IMR-90 (cell line): ENCODE measurements around the gene GPD1. TPM values are rescaled to one million over a fixed set of nuclear protein-coding genes. Genes with fewer than 3 reads are reported as not detected.

Source experiments
- ATAC-seq: fragments of 200-7000 bp; cut with Tn5 transposase; 2 replicates; pipeline ENCODE4 v1.9.1; 2020; ENCODE audit warnings: low read depth, mild to moderate bottlenecking, moderate library complexity
- BruUV-seq: library from RNA; stranded (reverse); fragments of 400-500 nt; replicated peaks from 2 replicates; lab custom pipeline; 2021; lab: Mats Ljungman, UMichigan
- CTCF ChIA-PET: fragments of 300-600 bp; formaldehyde crosslinking; extraction: SDS; loops from one replicate; lab custom pipeline; 2021; ENCODE audit warnings: antibody characterized with exemption; lab: Yijun Ruan, JAX
- POLR2A ChIA-PET: fragments of 300-600 bp; sonication (Branson Sonifier 250); formaldehyde crosslinking; loops from one replicate; lab custom pipeline; 2022; ENCODE audit warnings: antibody characterized with exemption; ENCODE audit not compliant: unreplicated experiment; lab: Charles Lee
- DNase-seq: peaks from one replicate; pipeline ENCODE4 v3.0.0; 2013
- H2AFZ ChIP-seq: replicated peaks from 2 replicates; pipeline ENCODE3; 2013; ENCODE audit warnings: low read length, mild to moderate bottlenecking; ENCODE audit not compliant: poor library complexity
- H2AK5ac ChIP-seq: 2 replicates; pipeline ENCODE4 v1.6.1; 2013; ENCODE audit warnings: low read depth, low read length, inconsistent platforms
- H2AK9ac ChIP-seq: replicated peaks from 2 replicates; pipeline ENCODE3; 2013; ENCODE audit warnings: mild to moderate bottlenecking, low read depth, low read length, moderate library complexity; ENCODE audit not compliant: poor library complexity
- H2BK120ac ChIP-seq: 2 replicates; pipeline ENCODE4 v1.6.1; 2013; ENCODE audit warnings: low read depth, low read length, inconsistent platforms
- H2BK15ac ChIP-seq: 3 replicates; pipeline ENCODE4 v1.6.1; 2013; ENCODE audit warnings: low read depth, low read length, inconsistent platforms
- H2BK20ac ChIP-seq: 2 replicates; pipeline ENCODE4 v1.6.1; 2013; ENCODE audit warnings: low read depth, mild to moderate bottlenecking, inconsistent platforms, low read length, moderate library complexity
- H2BK5ac ChIP-seq: 2 replicates; pipeline ENCODE4 v1.6.1; 2013; ENCODE audit warnings: mild to moderate bottlenecking, low read depth, low read length, inconsistent platforms; ENCODE audit not compliant: poor library complexity, severe bottlenecking
- H3K14ac ChIP-seq: replicated peaks from 2 replicates; pipeline ENCODE4 v1.6.1; 2013; ENCODE audit warnings: low read depth, low read length, inconsistent platforms
- H3K18ac ChIP-seq: 2 replicates; pipeline ENCODE4 v1.6.1; 2013; ENCODE audit warnings: low read depth, low read length, control low read depth
- H3K23ac ChIP-seq: 2 replicates; pipeline ENCODE4 v1.6.1; 2013; ENCODE audit warnings: low read depth, low read length, inconsistent platforms
- H3K27ac ChIP-seq: 2 replicates; pipeline ENCODE4 v1.5.1; 2013; ENCODE audit warnings: mild to moderate bottlenecking, control low read depth, low read length; ENCODE audit not compliant: insufficient read depth
- H3K27me3 ChIP-seq: 2 replicates; pipeline ENCODE4 v1.6.1; 2013; ENCODE audit warnings: low read length; ENCODE audit not compliant: control insufficient read depth, insufficient read depth
- H3K36me3 ChIP-seq: 2 replicates; pipeline ENCODE4 v1.6.1; 2013; ENCODE audit warnings: low read length, mixed read lengths; ENCODE audit not compliant: control insufficient read depth, insufficient read depth
- H3K4ac ChIP-seq: 2 replicates; pipeline ENCODE4 v1.6.1; 2013; ENCODE audit warnings: low read depth, low read length, inconsistent platforms
- H3K4me1 ChIP-seq: 2 replicates; pipeline ENCODE4 v1.6.1; 2013; ENCODE audit warnings: low read length, mixed read lengths; ENCODE audit not compliant: control insufficient read depth, insufficient read depth
- H3K4me2 ChIP-seq: 2 replicates; pipeline ENCODE4 v1.6.1; 2013; ENCODE audit warnings: low read depth, mild to moderate bottlenecking, control low read depth, low read length, moderate library complexity
- H3K4me3 ChIP-seq: 2 replicates; pipeline ENCODE4 v1.5.1; 2013; ENCODE audit warnings: low read depth, mild to moderate bottlenecking, control low read depth, low read length, moderate library complexity; ENCODE audit not compliant: insufficient read depth
- H3K56ac ChIP-seq: 2 replicates; pipeline ENCODE4 v1.6.1; 2013; ENCODE audit warnings: low read length, inconsistent platforms; ENCODE audit not compliant: insufficient read depth; ENCODE audit errors: extremely low read depth
- H3K79me1 ChIP-seq, 2 experiments: 2 replicates each; pipeline ENCODE4 v1.6.1; 2013; ENCODE audit warnings: low read length in 2 of 2, inconsistent platforms in 1 of 2, low read depth in 1 of 2
- H3K9ac ChIP-seq: 2 replicates; pipeline ENCODE4 v1.6.1; 2013; ENCODE audit warnings: low read depth, low read length, control low read depth
- H3K9me1 ChIP-seq: 2 replicates; pipeline ENCODE4 v1.6.1; 2013; ENCODE audit warnings: low read length, inconsistent platforms; ENCODE audit not compliant: insufficient read depth
- H3K9me3 ChIP-seq: 2 replicates; pipeline ENCODE4 v1.6.1; 2013; ENCODE audit warnings: low read length; ENCODE audit not compliant: control insufficient read depth, insufficient read depth
- H4K20me1 ChIP-seq: 2 replicates; pipeline ENCODE4 v1.6.1; 2013; ENCODE audit warnings: low read length, inconsistent platforms; ENCODE audit not compliant: insufficient read depth
- H4K5ac ChIP-seq: 2 replicates; pipeline ENCODE4 v1.6.1; 2013; ENCODE audit warnings: mild to moderate bottlenecking, low read depth, low read length, control low read depth
- H4K8ac ChIP-seq, 2 experiments: 2 replicates each; pipeline ENCODE4 v1.6.1; 2013; ENCODE audit warnings: low read depth in 2 of 2, low read length in 2 of 2, control low read depth in 1 of 2, inconsistent platforms in 1 of 2
- H4K91ac ChIP-seq: 2 replicates; pipeline ENCODE4 v1.6.1; 2013; ENCODE audit warnings: low read depth, low read length, inconsistent platforms; ENCODE audit not compliant: insufficient read depth
- BHLHE40 ChIP-seq: fragments of 150-350 bp; IDR thresholded peaks from 2 replicates; pipeline ENCODE4 v1.6.1; 2016; ENCODE audit warnings: mild to moderate bottlenecking, low read depth, low read length
- CEBPB ChIP-seq: IDR thresholded peaks from 2 replicates; pipeline ENCODE4 v1.6.1; 2012; ENCODE audit warnings: low read depth, low read length, improper control_type of control experiment
- CHD1 ChIP-seq: IDR thresholded peaks from 2 replicates; pipeline ENCODE4 v1.6.1; 2012; ENCODE audit warnings: low read depth, low read length, improper control_type of control experiment
- MAZ ChIP-seq: IDR thresholded peaks from 2 replicates; pipeline ENCODE4 v1.6.1; 2012; ENCODE audit warnings: low read depth, mild to moderate bottlenecking, low read length, improper control_type of control experiment, moderate library complexity, borderline replicate concordance
- MXI1 ChIP-seq: IDR thresholded peaks from 2 replicates; pipeline ENCODE4 v1.6.1; 2012; ENCODE audit warnings: low read depth, mild to moderate bottlenecking, low read length, moderate library complexity, borderline replicate concordance
- NFE2L2 ChIP-seq: fragments of 150-350 bp; IDR thresholded peaks from 2 replicates; pipeline ENCODE4 v1.6.1; 2016; ENCODE audit warnings: low read depth, mild to moderate bottlenecking, low read length
- POLR2A ChIP-seq: IDR thresholded peaks from 2 replicates; pipeline ENCODE4 v1.6.1; 2012; ENCODE audit warnings: mild to moderate bottlenecking, low read depth, low read length
- RAD21 ChIP-seq: IDR thresholded peaks from 2 replicates; pipeline ENCODE4 v1.6.1; 2012; ENCODE audit warnings: low read length, improper control_type of control experiment
- RCOR1 ChIP-seq: IDR thresholded peaks from 2 replicates; pipeline ENCODE4 v1.6.1; 2012; ENCODE audit warnings: mild to moderate bottlenecking, low read length, improper control_type of control experiment; ENCODE audit not compliant: insufficient replicate concordance
- RFX5 ChIP-seq: IDR thresholded peaks from 2 replicates; pipeline ENCODE4 v1.8.0; 2012; ENCODE audit warnings: low read depth, mild to moderate bottlenecking, low read length, moderate library complexity
- SMC3 ChIP-seq: fragments of 150-350 bp; IDR thresholded peaks from 2 replicates; pipeline ENCODE4 v1.6.1; 2016; ENCODE audit warnings: low read depth, mild to moderate bottlenecking, antibody characterized with exemption, low read length, moderate library complexity
- WGBS, 2 experiments: methylation state at CpG; one replicate each; pipeline versions ENCODE4 v1.1.5 to v1.1.7; 2013; ENCODE audit warnings: missing lambda C conversion rate in 2 of 2; ENCODE audit not compliant: insufficient read length in 1 of 2; ENCODE audit errors: extremely low coverage in 2 of 2; 5-methylcytosine and 5-hydroxymethylcytosine counted together
- dilution Hi-C: fragments of 300-500 bp; cut with HindIII; formaldehyde crosslinking; loops from one replicate; pipeline ENCODE4 v1.14.3; 2018; ENCODE audit warnings: low sequenced_read_pairs; ENCODE audit not compliant: unreplicated experiment
- in situ Hi-C: fragments of 300-500 bp; cut with MboI; formaldehyde crosslinking; loops from 3 replicates; pipeline ENCODE4 v1.14.3; 2019; ENCODE audit warnings: low sequenced_read_pairs, inconsistent platforms, mixed read lengths
- intact Hi-C: fragments of 100-400 bp; cut with micrococcal nuclease; formaldehyde crosslinking; loops from 2 replicates; pipeline ENCODE4 v1.10.0; 2022
- polyA plus RNA-seq, 3 experiments: library from polyadenylated mRNA; depleted of rRNA; stranded (reverse); fragments of >200 nt; gene quantifications; 2 replicates each; pipeline ENCODE4 v1.2.3, GENCODE V29; 2012; ENCODE audit warnings: low replicate concordance in 1 of 3
- total RNA-seq: library from RNA; depleted of rRNA; stranded (reverse); fragments of >200 nt; gene quantifications from 2 replicates; pipeline ENCODE4 v1.2.3, GENCODE V29; 2012
- TF ChIP-seq, protein P1 (sequence below): fragments of 150-350 bp; IDR thresholded peaks from 2 replicates; pipeline ENCODE4 v1.6.1; 2017; ENCODE audit warnings: mild to moderate bottlenecking, antibody characterized with exemption, low read length, low read depth
- TF ChIP-seq, protein P2 (sequence below): fragments of 150-350 bp; IDR thresholded peaks from 2 replicates; pipeline ENCODE4 v1.6.1; 2016; ENCODE audit warnings: low read depth, mild to moderate bottlenecking, low read length, moderate library complexity, borderline replicate concordance

GPD1 gene
- total and polyA plus RNA-seq, 2 of the 4 experiments (the other 2 are of a cell fraction): 0.05 to 0.18 TPM

DNA sequence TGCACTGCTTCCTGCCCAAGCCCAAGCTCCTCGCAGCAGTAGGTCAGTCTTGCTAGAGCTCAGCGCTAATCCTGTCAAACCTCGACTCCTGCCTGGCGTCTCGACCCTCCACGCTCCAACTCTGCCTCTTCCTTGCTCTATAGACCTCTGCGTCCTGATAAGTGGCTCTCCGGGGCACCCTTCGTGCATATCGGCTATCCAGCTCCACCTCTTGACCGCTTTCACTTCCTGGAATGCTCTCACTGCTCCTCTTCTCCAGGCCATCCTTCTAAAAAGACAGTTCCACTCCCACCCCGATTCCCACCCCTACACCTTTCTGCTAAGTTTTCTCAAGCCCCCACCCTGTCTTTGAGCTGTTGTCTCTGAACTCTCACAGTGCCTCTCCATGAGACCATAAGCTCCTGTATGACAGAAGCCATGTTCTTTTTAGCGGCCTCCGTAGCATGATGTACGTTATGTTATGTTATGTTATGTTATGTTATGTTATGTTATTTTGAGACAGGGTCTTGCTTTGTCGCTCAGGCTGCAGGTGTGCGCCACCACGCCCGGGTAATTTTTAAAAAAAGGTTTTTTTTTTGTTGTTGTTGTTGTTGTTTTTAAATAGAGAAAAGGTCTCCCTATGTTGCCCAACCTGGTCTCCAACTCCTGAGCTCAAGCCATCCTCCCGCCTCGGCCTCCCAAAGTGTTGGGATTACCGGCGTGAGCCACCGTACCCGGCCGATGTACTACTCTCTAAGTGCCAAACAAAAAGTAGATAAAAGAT is 8.8 kb downstream of the GPD1 start (continued):
- TF ChIP-seq CHD1 (no peak), POLR2A (no peak), MAZ (no peak)

DNA sequence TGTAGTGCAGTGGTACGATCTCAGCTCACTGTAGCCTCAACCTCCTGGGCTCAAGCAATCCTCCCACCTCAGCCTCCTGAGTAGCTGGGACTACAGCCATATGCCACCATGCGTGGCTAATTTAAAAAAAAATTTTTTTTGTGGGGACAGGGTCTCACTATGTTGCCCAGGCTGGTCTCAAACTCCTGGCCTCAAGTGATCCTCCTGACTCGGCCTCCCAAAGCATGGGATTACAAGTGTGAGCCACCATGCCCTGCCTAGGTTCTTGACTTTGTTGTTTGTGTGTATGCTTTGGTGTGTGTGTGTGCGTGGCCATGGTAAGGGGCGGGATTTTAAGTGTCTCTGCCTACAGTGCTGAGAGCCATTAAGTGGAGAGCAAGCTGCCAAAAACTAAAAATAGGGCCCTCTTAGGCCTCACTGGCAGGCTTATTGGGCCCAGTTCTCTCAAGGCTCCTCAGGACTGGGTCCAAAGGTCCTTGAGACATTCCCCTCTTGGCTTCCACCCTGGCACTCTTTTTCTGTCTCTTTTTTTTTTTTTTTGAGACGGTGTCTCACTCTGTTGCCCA is 13.3 kb downstream of the GPD1 start:
- Histone ChIP-seq H3K14ac (no peak overlapping the region), H2AK9ac (no peak overlapping the region), H2BK20ac (no peak overlapping the region), H3K9me3 (no peaks in the 10 kb centered on the region), H3K18ac (no peak overlapping the region), H3K23ac (no peak overlapping the region), H2AK5ac (no peak overlapping the region), H3K4me1 (no peaks in the 10 kb centered on the region), H3K9me1 (0 out of 2 replicates have a peak, but pooled peaks cover 9% of the 10 kb centered on the region), H3K56ac (no peak overlapping the region), H4K20me1 (peaks cover 2% of the 10 kb centered on the region; the same call in 1 of the 2 replicates), H4K91ac (no peak overlapping the region), H3K9ac (no peak overlapping the region), H3K4me3 (no peak overlapping the region), H2BK120ac (no peak overlapping the region), H3K27ac (no peak overlapping the region), H2AFZ (no peak overlapping the region), H3K4me2 (no peak overlapping the region), H3K36me3 (peaks cover 19% of the 10 kb centered on the region), H3K79me1 (peaks cover 26 to 72% of the 10 kb centered on the region in 2 experiments), H4K5ac (no peak overlapping the region), H3K4ac (no peak overlapping the region), H4K8ac (no peak overlapping the region), H2BK15ac (no peak overlapping the region), H3K27me3 (no peaks in the 10 kb centered on the region), H2BK5ac (no peak overlapping the region)
- dilution Hi-C loops: no loop called here
- DNase-seq: no peak
- no TSS peak for BruUV-seq
- intact Hi-C loops: no loop called here
- ChIA-PET POLR2A (no interaction called here), CTCF (no interaction called here)
- WGBS, 2 experiments: no CpG with 5 or more reads among the region's 6 CpGs
- in situ Hi-C loops: no loop called here
- no peak for ATAC-seq
- TF ChIP-seq RCOR1 (no peak), BHLHE40 (no peak), SMC3 (no peak), RFX5 (no peak), RAD21 (no peak), MAZ (no peak), POLR2A (no peak), NFE2L2 (no peak), CEBPB (no peak), MXI1 (no peak), CHD1 (no peak)
- TF ChIP-seq, protein P1, sequence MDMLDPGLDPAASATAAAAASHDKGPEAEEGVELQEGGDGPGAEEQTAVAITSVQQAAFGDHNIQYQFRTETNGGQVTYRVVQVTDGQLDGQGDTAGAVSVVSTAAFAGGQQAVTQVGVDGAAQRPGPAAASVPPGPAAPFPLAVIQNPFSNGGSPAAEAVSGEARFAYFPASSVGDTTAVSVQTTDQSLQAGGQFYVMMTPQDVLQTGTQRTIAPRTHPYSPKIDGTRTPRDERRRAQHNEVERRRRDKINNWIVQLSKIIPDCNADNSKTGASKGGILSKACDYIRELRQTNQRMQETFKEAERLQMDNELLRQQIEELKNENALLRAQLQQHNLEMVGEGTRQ: no peak
- TF ChIP-seq, protein P2, sequence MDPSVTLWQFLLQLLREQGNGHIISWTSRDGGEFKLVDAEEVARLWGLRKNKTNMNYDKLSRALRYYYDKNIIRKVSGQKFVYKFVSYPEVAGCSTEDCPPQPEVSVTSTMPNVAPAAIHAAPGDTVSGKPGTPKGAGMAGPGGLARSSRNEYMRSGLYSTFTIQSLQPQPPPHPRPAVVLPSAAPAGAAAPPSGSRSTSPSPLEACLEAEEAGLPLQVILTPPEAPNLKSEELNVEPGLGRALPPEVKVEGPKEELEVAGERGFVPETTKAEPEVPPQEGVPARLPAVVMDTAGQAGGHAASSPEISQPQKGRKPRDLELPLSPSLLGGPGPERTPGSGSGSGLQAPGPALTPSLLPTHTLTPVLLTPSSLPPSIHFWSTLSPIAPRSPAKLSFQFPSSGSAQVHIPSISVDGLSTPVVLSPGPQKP: no peak
